Activated T-cell treated with anti-CD3 and anti-CD28 coated beads for 4 hours (primary cell): ENCODE data around the gene KLHL29.

Source experiments
- DNase-seq: peaks from one replicate; pipeline ENCODE4 v3.0.0-alpha.2; 2020

The KLHL29 gene

DNA sequence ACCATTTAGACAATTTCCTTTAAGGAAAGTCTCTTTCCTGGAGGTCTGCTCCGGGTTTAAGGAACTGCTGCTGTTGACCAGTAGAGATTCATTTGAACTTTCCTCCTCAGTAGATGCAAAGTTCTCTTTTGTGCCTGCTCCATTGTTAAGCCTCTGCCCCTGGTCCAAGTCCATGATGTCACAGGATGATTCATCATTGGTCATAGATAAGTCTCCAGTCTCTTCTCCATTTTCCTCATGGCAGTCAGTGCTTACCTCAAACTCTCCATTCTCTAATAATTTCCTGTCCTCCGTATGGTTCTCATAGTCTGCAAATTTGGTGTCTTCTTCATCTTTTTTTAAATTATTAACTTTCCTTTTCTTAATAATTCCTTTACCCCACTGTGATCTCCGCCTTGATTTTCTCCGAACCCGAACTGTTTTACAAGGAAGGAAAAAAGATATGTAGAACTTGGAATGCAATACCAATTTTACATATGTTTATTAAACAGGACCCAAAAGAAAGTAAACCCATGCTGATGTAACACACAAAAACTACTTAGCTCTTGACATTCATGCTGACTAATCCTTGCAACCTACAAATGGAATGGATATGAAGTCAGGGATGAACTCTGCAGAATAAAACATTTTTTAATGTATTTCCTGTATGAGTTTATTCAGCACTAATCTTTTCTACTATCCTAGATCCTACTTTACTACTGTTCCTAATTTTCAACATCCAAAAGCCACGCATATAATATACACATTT lies 372.9 kb downstream of the KLHL29 start:
- DNase-seq = no peak
